ENCODE results near the gene FHIT.

FHIT gene

DNA sequence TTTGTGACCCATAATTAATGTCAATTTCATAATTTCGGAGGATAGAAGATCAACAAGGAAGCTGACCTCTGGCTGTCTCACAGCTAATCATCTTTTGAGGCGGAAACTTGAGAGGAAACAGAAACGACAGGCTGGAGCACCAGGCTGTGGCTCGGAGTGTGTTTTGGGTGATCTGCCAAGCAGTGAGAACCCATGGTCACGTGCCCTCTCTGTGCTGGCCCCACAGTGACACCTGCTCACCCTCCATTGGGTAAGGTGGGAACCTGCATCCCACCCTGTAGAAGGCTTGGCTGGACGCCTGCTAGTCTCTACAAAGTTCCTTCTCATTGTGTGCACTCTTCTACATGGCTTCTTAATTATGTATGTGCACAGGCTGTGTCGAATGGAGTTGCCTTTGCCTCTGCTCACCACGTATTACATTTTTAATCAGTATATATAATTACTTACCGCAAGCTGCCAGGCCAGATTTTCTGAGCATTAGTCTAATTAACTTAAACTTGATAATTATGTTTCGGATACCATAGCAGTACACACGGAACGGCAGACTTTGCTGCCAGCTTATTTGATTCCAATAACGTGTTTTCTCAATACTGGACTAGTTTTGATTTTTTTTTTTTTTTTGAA is 1482.0 kb downstream of the FHIT start:
- DNase-seq (ENCODE audit: low spot score), result no peak
- CTCF ChIA-PET, result no interaction called here
- TF ChIP-seq, protein P1, sequence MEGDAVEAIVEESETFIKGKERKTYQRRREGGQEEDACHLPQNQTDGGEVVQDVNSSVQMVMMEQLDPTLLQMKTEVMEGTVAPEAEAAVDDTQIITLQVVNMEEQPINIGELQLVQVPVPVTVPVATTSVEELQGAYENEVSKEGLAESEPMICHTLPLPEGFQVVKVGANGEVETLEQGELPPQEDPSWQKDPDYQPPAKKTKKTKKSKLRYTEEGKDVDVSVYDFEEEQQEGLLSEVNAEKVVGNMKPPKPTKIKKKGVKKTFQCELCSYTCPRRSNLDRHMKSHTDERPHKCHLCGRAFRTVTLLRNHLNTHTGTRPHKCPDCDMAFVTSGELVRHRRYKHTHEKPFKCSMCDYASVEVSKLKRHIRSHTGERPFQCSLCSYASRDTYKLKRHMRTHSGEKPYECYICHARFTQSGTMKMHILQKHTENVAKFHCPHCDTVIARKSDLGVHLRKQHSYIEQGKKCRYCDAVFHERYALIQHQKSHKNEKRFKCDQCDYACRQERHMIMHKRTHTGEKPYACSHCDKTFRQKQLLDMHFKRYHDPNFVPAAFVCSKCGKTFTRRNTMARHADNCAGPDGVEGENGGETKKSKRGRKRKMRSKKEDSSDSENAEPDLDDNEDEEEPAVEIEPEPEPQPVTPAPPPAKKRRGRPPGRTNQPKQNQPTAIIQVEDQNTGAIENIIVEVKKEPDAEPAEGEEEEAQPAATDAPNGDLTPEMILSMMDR (conservative IDR thresholded peaks at IDR 0.05; ENCODE audit: low read depth), result no peak
- POLR2A ChIA-PET (ENCODE audit: low non-redundant PET), result no interaction called here
- H3K27ac ChIP-seq, result no peak overlapping the region

DNA sequence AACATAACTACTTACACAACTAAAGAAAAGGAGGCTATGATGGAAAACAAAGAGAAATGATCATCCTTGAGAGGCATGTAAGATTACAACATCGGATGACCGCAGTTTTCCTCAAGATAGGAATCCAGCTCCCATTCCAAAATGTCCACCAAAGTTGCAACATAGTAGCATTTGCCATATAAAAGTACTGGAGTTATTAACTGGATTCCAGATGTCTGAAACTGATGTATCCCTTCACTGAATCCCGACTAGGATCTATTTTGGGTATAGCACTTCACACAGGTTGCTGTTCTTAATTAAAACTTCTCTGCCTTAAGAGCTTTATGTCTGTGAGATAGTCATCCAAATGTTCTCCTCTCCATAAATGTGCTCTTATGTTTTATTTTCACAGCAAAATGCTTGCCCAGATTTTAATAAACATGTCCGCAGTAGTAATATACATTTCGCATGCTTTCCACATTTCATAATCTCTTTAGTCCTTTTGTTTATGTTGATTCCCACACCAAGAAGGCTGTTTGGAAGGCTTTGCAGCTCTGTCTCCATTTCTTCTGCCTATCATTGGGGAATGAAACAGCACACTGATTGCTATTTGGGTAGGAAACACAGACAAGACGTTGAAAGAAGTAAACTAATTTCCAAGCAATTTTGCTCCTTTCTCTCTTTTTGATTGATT is 1484.9 kb downstream of the FHIT start:
- POLR2A ChIA-PET (ENCODE audit: low non-redundant PET), result no interaction called here
- CTCF ChIA-PET, result no interaction called here
- TF ChIP-seq, protein P1 (conservative IDR thresholded peaks at IDR 0.05; ENCODE audit: low read depth), result no peak
- H3K27ac ChIP-seq, result no peak overlapping the region
- no peak for DNase-seq (ENCODE audit: low spot score)

DNA sequence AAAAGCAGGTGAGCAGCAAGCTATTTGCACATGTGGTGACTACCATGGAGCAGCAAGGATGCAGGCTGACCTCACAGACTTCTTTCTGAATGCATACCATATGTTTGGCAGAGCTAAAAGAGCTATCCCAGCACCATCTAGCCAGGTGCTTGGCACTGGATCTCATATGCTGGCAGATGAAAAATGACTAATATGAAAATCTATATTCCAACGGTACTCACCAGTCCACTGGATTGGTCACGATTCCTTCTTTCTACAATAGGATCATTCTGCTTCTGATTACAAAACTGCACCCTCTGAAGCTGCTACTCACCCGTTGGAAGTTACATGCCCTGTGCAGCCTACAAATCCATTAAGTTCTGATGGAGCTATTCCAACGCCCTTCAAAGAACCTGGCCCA is 1487.1 kb downstream of the FHIT start:
- TF ChIP-seq, protein P1 (conservative IDR thresholded peaks at IDR 0.05; ENCODE audit: low read depth), result no peak
- H3K27ac ChIP-seq, result no peak overlapping the region
- ChIA-PET POLR2A (ENCODE audit: low non-redundant PET) (no interaction called here), CTCF (interaction anchor here (0.7 kb wide), 1 partner anchor 465 kb away, joined by 4 read pairs; no protein-coding TSS in a partner anchor)
- DNase-seq (ENCODE audit: low spot score), result no peak

DNA sequence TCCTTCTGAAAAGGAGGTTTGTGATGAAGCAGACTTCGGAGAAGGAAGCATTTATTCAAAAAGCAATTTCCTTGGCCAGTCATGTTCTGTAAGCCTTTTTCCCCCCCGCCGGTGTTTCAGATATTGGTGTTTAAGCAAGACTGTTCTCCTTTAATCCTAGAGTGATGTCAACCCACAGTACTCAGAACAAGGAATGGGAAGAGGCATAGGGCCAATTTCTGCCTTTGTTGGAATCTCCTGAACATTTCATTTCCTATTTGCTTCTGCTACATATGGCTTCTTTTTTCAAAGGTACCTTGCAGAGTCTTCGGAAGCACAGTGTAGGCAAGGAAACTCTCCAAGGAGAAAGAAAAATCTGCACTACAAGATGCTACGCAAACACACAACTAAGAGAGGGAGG is 1488.3 kb downstream of the FHIT start:
- ChIA-PET CTCF (no interaction called here), POLR2A (ENCODE audit: low non-redundant PET) (no interaction called here)
- DNase-seq (ENCODE audit: low spot score), result no peak
- TF ChIP-seq, protein P1 (conservative IDR thresholded peaks at IDR 0.05; ENCODE audit: low read depth), result no peak
- H3K27ac ChIP-seq, result no peak overlapping the region

DNA sequence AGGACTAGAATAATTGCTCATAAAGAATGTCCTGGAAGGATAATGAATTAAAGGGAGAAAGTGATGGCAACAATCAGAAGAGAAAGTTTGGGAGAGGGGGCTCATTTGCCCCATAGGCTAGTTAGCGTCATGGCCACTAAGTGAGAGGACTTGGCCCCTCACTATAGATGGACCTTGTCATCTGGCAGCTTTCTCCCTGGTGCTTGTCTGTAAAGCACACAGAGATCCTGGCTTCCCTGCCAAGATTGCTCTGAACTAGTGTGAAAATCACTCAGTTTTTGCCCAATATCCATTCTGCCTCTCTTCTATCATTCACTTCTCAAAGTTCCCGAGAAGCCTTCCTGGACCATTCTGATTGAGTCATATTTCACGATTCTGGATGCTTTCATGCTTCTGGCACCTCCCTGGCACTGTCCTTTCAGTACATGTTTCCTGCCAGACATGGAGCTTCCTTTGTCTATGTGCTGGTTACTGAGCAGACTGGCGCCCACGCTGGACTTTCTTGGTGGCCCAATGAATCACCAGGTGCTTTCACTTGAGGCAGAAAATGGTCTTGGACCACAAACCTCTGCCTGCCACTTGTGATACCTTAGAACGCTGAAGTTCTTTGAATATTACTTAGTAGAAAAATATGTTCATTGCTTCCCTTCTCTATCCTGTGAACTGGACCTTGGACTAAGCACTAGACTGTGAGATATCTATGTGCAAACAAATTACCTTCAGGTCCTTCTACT is 1491.8 kb downstream of the FHIT start:
- DNase-seq (ENCODE audit: low spot score), result no peak

DNA sequence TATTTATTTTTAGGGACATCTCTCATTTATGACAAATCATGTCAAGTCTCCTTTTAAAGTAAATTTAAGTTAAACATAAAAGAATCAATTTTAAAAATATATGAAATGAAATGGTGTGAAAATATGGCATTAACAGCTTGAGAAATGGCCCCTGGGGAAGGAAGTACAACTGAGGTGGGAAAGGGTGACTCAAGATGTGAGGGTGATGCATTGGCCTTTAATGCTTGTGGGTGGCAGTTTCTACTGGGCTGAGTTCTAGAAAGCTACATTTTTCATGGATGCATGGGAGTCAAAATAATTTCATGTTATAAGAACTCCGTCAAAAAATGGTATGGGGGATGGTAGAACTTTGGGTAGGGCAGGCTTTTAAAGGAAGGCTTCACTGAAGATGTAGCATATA is 1492.6 kb downstream of the FHIT start:
- POLR2A ChIA-PET (ENCODE audit: low non-redundant PET), result no interaction called here
- DNase-seq (ENCODE audit: low spot score), result no peak
- CTCF ChIA-PET, result interaction anchor here (0.5 kb wide), 1 partner anchor 498 kb away, joined by 5 read pairs; no protein-coding TSS in a partner anchor
- TF ChIP-seq, protein P1 (conservative IDR thresholded peaks at IDR 0.05; ENCODE audit: low read depth), result no peak
- H3K27ac ChIP-seq, result no peak overlapping the region

More for the DNA sequence above, 1491.8 kb downstream of the FHIT start:
- TF ChIP-seq, protein P1 (conservative IDR thresholded peaks at IDR 0.05; ENCODE audit: low read depth), result no peak
- ChIA-PET POLR2A (ENCODE audit: low non-redundant PET) (no interaction called here), CTCF (no interaction called here)
- no peak overlapping the region for H3K27ac ChIP-seq
